Stimulated activated CD4-positive, alpha-beta T cell treated with anti-CD3 and anti-CD28 coated beads, Interleukin-12 subunit alpha, Interleukin-12 subunit beta, amount 100 ng/mL, for 24 hours (primary cell): ENCODE measurements around the gene ARHGAP45.
A peak's percentile ranks its signal among the peaks of the same experiment; 100 is the strongest.

ENCODE experiments used
- DNase-seq, 2 experiments: peaks; one replicate each; pipeline ENCODE4 v3.0.0-alpha.2; 2020; ENCODE audit warnings: low read depth in 2 of 2

ARHGAP45 gene

DNA sequence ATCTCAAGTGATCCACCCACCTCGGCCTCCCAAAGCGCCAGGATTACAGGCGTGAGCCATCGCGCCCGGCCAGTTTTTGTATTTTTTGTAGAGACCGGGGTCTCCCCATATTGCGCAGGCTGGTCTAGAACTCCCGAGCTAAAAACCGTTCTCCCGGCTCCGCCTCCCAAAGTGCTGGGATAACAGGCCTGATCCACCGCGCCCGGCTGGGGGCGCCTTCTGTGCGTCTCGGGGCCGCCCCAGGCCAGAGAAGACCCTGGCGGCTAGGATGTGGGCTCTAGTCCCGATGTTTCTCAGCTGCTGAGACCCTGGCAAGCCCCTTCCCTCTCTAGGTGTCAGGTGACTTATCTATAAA lies 3.6 kb downstream of the ARHGAP45 start:
- DNase-seq: no peak

DNA sequence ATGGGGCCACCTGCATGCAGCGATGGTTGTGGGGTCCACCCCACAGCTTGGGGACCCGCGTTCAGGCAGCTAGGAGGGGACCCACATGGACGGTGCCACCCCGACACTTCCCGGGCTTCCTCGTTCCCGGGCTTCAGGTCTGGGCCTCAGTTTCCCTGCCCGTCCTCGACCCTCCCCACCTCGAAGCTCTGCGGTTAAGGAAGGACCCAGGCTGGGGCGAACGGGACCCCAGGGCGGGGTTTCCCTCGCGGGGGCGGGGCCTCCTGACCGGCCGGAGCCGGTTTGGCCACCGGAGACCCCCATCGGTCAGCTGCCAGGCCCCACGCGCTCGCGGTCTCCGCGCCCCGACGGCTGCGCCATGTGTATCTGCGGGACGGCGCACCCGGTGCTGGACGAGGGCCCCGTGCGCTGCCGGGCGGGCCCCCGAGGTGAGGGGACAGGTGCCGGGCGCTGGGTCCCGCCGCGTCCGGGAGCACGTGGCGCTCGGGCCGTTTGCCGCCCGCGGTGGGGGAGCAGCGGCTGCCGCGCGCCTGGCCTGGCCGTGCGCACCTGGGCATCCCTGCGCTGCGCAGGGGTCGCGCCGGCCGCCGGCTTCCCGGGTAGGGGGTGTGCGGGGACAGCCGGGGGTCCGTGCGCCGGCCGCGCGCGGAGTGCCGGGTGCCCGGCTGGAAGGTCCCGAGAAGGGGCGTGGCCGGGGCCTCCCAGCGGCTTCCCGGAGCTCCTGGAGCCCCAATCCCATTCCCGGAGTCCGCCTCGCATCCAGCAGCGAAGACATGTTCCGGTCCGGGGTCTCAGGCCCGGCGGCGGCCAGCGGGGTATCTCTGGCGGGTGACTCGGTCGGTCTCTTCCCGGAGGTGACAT lies 4.2 kb downstream of the ARHGAP45 start:
- DNase-seq: no peak

DNA sequence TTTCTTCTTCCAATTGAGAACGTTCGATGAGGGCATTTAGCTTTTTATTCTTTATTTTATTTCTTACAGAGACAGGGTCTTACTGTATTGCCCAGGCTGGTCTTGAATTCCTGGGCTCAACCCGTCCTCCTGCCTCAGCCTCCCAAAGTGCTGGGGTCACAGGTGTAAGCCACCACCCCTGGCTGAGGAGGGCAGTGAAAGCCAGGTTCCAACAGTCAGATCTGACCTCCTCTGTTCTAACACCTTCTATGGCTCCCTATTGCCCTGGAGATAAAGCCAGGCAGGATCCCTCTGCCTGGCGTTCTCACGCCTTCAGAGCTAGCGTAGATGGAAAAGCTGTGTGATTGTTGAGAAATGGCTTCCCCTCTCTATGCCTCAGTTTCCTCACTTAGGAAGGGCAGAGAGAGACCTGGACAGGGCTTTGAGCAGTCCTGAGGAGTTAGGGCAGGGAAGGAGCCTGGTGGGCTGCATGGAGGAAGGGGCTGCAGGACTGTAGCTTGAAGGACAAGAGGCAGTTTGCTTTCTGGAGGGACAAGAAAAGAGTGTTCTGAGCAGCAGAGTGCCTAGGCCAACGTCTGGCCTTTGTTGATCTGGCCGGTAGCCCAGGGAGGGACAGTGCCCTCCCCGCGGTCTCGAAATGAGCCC lies 5.5 kb downstream of the ARHGAP45 start:
- no peak for DNase-seq

DNA sequence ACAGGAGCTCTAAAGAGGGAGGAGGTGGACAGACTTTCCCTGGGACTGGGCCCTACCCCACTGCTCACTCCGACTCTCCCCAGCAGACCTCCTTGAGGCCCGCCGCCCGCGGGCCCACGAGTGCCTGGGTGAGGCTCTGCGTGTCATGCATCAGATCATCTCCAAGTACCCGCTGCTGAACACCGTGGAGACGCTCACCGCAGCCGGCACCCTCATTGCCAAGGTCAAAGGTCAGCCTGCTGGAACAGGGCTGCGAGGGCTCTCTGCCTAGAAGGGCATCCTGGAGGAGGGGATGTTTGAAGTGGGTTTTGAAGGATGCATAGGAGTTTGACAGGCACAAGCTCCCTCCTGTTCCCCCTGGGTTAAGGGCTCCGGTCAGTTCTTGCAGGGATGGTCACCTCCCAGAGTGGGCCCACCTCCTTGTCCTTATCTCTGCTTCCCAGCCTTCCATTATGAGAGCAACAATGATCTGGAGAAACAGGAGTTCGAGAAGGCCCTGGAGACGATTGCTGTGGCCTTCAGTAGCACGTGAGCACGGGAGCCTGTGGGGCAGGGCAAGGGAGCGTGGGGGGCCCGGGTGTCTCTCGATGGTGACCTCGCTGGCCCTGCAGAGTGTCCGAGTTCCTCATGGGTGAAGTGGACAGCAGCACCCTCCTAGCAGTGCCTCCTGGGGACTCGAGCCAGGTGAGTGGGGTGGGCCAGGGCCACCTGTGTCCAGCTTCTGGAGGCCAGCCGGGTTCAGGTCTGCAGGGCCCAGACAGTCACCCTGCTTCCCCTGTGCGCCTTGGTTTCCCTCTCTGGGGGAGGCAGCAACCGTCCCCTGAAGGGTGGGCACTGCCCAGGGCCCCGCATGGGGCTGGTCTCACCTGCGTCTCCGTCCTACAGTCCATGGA lies 6.3 kb downstream of the ARHGAP45 start:
- DNase-seq: no peak

DNA sequence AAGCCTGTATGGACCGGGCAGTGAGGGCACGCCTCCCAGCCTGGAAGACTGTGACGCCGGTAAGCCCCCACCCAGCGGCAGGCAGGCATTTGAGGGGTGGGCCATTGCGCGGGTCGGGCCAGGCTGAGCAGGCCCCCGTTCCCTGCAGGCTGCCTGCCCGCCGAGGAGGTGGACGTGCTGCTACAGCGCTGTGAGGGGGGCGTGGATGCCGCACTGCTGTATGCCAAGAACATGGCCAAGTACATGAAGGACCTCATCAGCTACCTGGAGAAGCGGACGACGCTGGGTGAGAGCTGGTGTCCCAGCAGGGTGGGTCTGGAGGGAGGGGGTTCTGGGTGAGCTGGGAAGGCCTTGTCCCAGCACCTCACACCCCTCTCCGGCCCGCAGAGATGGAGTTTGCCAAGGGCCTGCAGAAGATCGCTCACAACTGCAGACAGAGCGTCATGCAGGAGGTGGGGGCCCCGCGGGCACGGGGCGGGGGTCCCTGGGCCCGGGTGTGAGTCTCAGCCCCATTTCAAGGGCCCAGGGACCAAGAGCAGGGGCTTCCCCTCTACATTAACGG lies 7.1 kb downstream of the ARHGAP45 start:
- no peak for DNase-seq

DNA sequence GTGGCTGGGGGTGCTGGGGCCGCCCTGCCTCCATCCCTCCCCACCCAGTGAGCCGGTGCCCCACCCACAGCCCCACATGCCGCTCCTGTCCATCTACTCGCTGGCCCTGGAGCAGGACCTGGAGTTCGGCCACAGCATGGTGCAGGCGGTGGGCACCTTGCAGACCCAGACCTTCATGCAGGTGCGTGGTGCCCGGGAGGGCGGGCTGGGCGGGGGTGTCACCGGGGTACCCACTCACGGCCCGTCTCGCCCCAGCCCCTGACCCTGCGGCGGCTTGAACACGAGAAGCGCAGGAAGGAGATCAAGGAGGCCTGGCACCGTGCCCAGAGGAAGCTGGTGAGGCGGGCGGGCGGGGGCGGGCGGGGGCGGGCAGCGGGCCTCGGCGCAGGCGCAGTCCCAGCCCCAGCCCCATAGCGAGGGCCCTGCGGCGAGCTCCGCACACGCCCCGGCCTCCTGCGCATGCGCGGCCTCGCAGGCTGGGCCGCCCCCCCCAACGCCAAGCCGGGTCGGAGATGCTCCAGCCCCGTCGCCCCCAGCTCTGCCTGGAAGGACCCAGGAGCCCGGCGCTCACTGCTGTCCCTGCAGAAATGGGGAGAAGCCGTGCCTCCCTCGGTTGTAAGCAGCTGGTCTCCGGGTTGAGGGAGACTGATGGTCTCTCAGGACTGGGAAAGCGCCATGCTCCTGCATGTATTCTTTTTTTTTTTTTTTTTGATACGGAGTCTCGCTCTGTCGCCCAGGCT lies 7.7 kb downstream of the ARHGAP45 start:
- peak; percentile 67 to 79 for DNase-seq

DNA sequence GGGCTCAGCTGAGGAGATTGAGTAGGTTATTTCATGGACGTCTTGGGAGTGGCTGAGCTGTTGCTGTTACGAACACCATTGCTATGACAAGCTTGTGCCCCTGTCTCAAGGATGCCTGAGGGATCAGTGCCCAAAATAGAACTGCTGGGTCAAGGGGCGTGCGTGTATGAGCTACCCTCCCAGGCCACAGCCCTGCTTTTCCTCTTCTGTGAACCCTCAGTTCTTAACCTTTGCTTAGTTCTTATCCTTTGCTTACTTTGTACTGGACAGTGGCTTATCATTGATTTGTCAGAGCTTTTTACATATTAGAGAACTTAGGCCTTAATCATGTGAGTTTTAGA lies 9.0 kb downstream of the ARHGAP45 start:
- no peak for DNase-seq

DNA sequence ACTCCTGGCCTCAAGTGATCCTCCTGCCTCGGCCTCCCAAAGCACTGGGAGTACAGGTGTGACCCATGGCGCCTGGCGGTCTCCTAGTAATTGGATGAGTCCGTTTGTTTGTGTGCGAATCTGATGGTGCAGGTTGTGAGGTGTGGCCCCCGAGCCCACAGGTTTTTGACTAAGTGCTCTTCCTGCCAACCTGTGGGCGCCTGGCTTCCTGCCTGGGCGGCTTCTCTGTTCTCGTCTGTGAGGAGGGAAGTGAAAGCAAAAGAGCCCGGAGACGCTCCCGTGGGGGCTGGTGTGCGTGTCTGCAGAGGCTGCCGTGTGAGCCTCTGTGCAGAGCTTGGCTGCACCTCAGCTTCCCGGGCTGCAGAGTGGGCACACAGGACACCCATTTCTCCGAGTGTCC lies 10.0 kb downstream of the ARHGAP45 start:
- peak; percentile 81 to 85 for DNase-seq

DNA sequence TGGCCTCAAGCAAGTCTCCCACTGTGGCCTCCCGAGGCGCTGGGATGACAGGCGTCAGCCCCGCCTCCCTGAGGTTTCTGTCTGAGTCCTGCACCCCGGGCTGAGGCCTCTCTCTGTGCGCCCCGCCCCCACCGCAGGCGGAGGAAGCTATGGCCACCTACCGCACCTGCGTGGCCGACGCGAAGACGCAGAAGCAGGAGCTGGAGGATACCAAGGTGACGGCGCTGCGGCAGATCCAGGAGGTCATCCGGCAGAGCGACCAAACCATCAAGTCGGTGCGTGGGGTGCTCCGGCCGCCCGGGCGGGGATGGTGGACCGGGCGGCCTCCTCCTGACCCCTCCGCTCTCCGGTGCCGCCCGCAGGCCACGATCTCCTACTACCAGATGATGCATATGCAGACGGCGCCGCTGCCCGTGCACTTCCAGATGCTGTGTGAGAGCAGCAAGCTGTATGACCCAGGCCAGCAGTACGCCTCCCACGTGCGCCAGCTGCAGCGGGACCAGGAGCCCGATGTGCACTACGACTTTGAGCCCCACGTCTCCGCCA lies 12.7 kb downstream of the ARHGAP45 start:
- DNase-seq: peak in 1 of 2 experiments; percentile 77

DNA sequence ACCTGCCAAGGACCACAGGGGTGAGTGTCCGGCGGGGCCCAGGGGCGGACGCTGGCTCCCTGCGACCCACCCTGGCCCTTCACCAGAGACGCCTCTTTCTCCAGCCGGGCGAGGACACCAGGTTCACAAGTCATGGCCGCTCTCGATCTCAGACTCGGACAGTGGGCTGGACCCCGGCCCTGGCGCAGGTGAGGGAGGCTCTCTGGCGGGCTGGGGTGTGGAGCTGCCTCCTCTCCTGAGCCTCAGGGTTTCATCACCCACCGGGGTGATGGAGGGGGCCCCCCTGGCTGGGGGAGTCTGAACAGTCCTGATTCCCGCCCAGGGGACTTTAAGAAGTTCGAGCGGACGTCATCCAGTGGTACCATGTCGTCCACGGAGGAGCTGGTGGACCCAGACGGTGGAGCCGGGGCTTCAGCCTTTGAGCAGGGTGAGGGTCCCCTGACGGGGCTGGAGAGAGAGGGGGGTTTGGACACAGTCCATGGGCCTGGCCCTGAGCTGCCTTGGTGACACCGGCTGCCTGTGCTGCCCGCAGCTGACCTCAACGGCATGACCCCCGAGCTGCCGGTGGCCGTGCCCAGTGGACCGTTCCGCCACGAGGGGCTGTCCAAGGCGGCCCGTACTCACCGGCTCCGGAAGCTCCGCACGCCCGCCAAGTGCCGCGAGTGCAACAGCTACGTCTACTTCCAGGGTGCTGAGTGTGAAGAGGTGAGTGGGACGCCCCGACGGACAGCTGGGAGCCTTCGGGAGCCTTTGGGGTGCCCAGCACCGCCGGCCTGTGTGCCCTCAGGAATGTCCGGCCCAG lies 13.6 kb downstream of the ARHGAP45 start:
- no peak for DNase-seq

DNA sequence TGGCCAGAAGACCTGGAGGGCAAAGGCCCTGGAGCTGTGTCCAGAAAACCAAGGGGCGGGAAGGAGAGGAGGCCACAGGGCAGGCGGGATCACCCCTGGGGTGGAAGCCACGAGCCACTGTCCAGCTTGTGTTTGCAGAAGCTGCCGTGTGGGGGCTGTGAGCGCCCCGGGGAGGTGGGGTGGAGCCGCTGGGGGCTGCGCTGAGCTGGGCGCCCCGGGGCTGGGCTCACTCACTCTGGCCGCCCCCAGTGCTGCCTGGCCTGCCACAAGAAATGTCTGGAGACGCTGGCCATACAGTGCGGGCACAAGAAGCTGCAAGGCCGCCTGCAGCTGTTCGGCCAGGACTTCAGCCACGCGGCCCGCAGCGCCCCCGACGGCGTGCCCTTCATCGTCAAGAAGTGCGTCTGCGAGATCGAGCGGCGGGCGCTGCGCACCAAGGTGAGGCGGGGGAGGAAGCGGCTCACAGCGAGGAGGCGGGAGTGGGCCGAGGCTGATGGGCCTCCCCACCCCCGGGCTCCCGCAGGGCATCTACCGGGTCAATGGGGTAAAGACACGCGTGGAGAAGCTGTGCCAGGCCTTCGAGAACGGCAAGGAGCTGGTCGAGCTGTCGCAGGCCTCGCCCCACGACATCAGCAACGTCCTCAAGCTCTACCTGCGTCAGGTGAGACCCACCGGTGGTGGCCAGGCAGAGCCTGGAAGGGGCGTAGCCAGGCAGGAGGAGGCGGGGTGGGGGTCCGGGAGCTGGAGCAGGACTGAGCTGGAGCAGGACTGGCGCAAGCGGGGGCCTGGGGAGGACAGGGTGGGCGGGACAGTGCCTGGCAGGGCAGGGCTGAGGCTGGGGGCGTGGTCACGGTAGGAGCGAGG lies 14.6 kb downstream of the ARHGAP45 start:
- DNase-seq: no peak

DNA sequence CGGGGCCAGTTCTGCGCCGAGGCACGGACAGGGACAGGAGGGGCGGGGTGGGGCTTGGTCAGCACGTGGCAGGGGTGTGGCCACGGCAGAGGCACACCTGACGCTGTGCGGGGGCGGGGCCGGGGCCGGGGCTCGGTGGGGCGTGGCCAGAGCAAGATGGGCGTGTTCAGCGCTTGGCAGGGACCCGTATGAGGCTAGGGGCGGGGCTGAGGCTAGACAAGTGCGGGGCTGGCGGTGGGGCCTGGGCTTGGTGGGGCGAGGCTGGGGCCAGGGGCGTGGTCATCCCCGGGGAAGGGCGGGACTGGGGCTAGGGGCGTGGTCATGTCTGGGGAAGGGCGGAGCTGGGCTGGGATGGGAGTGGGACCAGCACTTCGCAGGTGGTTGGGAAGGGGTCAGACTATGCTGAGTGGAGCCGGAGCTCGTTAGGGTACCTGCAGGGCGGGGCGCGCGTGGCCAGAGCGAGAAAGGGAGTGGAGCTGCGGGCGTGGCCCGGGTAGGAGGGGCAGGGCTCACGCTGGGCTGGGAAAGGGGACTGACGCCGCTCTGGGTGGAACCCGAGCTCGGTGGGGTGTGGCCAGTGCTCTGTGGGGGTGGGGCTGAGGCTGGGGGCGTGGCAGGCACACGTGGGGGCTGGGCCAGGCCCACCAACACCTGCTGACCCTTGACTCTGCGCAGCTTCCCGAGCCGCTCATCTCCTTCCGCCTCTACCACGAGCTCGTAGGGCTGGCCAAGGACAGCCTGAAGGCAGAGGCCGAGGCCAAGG lies 15.4 kb downstream of the ARHGAP45 start:
- DNase-seq: peak in 1 of 2 experiments; percentile 75

DNA sequence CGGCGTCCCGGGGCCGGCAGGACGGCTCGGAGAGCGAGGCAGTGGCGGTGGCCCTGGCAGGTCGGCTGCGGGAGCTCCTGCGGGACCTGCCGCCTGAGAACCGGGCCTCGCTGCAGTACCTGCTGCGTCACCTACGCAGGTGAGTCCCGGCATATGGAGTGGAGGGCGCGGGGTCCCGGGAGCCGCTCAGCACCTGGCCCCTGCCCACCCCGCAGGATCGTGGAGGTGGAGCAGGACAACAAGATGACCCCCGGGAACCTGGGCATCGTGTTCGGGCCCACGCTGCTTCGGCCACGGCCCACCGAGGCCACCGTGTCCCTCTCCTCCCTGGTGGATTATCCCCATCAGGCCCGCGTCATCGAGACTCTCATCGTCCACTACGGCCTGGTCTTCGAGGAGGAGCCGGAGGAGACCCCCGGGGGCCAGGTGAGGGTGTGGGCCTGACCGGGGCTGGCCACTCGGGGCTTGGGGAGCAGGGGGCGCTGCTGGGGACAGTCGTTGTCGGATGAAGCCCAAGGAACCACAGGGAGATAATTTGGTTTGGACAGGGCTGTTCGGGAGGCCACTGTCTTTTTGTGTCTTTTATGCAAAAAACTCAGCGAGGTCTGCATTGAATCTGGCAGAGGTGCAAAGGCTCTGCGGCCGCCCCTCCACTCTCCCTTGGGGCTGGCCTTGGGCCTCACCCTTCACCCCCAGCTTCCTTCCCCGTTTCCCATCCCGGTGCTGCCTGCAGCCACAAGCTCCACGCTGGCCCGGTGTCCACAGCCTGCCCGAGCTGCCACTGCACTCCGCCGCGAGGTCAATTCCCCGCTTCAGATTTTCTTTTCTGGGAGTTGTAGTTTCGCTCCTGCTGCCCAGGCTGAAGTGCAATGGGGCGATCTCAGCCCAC lies 16.2 kb downstream of the ARHGAP45 start:
- DNase-seq: no peak

DNA sequence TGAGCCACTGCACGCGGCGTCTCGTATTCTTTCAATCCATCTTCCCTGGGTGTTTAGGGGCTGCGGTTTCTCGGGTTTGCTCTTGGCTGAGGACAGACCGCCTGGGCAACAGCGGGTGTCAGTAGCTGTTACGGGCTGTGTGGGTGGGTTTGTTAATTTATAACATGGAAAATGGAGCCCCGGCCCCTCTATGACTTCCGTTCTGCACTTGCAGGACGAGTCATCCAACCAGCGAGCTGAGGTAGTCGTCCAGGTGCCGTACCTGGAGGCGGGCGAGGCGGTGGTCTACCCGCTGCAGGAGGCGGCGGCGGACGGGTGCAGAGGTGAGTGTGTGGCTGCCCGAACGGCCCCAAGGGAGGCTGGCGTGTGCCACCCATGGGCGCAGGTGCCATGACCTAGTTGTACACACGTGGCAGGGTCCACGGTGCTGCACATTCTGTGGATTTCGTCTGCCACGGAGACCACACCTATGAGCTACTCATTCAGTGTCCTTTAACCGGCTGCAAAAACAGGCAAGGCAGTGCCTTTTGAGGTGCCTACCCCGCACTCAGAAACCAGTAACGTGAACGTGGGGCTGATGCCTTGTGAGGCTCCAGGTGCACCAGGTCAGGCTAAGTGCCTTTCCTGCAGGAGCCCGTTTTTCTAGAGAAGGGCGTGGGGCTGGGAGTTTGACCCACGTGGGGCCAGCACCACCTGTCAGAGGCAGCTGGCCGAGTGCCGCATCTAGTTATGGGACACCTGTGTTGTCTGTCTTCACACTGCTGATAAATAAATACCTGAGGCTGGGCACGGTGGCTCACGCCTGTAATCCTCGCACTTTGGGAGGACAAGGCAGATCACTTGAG lies 17.3 kb downstream of the ARHGAP45 start:
- DNase-seq: no peak

DNA sequence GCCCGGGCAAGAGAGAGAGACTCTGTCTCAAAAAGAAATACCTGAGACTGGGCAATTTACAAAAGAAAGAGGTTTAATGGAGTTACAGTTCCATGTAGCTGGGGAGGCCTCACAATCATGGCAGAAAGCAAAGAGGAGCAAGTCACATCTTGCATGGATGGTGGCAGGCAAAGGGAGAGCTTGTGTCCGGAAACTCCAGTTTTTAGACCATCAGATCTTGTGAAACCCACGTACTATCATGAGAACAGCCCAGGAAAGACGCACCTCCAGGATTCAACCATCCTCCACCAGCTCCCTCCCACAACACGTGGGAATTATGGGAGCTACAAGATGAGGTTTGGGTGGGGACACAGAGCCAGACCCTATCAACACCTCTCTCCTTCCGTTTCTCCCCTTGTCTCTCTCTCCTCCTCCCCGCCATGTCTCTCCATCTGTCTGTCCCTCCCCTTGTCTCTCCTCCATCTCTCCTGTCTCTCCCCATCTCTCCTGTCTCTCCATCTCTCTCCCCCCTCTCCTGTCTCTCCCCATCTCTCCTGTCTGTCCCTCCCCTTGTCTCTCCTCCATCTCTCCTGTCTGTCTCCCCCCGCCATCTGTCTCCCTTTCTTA lies 18.2 kb downstream of the ARHGAP45 start:
- no peak for DNase-seq
